ENCODE results near the gene ADGRL3.

ADGRL3 gene

GRCh38 chr4:61200187-61200915 is at the start of gene ADGRL3:
Gene ADGRL3, plus strand, starts transcription at chr4:61200326.
- TF ChIP-seq EZH2phosphoT487 (IDR thresholded peaks at IDR 0.05; ENCODE audit: low read depth): no peak
- TF ChIP-seq CTCF (IDR thresholded peaks at IDR 0.05; ENCODE audit: low read depth, low read length): no peak
- Histone ChIP-seq H3K9ac (ENCODE audit: low read length) (no peak within 1 kb of the TSS), H3K4me3 (ENCODE audit: low read length) (no peak within 1 kb of the TSS), H3K27me3 (ENCODE audit: low read depth, low read length) (no peaks in the 10 kb centered on the region), H4K20me1 (ENCODE audit: insufficient read depth, low read length) (no peaks in the 10 kb centered on the region), H3K36me3 (replicated peaks; ENCODE audit: low read depth, low read length) (no peaks in the 10 kb centered on the region), H3K27ac (ENCODE audit: low read length) (no peak within 1 kb of the TSS), H3K4me2 (ENCODE audit: low read length) (no peak within 1 kb of the TSS), H3K79me2 (ENCODE audit: low read length) (no peaks in the 10 kb centered on the region), H2AFZ (ENCODE audit: low read depth, low read length) (no peak within 1 kb of the TSS), H3K4me1 (ENCODE audit: low read length) (no peaks in the 10 kb centered on the region), H3K9me3 (ENCODE audit: insufficient read depth, low read length) (peaks cover 3% of the 10 kb centered on the region; the same call in 1 of the 2 replicates)

GRCh38 chr4:61152433-61152832 is 47.7 kb upstream of the ADGRL3 start:
- no peaks in the 10 kb centered on the region for H3K79me2 ChIP-seq (ENCODE audit: low read length)
- no peak overlapping the region for H3K27ac ChIP-seq (ENCODE audit: low read length)

GRCh38 chr4:61160478-61160877 is 39.6 kb upstream of the ADGRL3 start:
- Histone ChIP-seq H3K9me3 (ENCODE audit: insufficient read depth, low read length) (no peaks in the 10 kb centered on the region), H3K79me2 (ENCODE audit: low read length) (no peaks in the 10 kb centered on the region), H3K27ac (ENCODE audit: low read length) (no peak overlapping the region), H3K9ac (ENCODE audit: low read length) (no peak overlapping the region), H2AFZ (ENCODE audit: low read depth, low read length) (no peak overlapping the region), H3K27me3 (ENCODE audit: low read depth, low read length) (no peaks in the 10 kb centered on the region), H3K4me2 (ENCODE audit: low read length) (no peak overlapping the region), H3K4me1 (ENCODE audit: low read length) (no peaks in the 10 kb centered on the region), H3K4me3 (ENCODE audit: low read length) (no peak overlapping the region), H4K20me1 (ENCODE audit: insufficient read depth, low read length) (no peaks in the 10 kb centered on the region), H3K36me3 (replicated peaks; ENCODE audit: low read depth, low read length) (no peaks in the 10 kb centered on the region)
- TF ChIP-seq EZH2phosphoT487 (IDR thresholded peaks at IDR 0.05; ENCODE audit: low read depth) (no peak), CTCF (IDR thresholded peaks at IDR 0.05; ENCODE audit: low read depth, low read length) (no peak)

More at GRCh38 chr4:61152433-61152832, 47.7 kb upstream of the ADGRL3 start:
- H3K27me3 ChIP-seq (ENCODE audit: low read depth, low read length): no peaks in the 10 kb centered on the region
- no peak overlapping the region for H2AFZ ChIP-seq (ENCODE audit: low read depth, low read length)
- H3K9ac ChIP-seq (ENCODE audit: low read length): no peak overlapping the region
- no peaks in the 10 kb centered on the region for H3K4me1 ChIP-seq (ENCODE audit: low read length)
- H3K9me3 ChIP-seq (ENCODE audit: insufficient read depth, low read length): no peaks in the 10 kb centered on the region
- no peaks in the 10 kb centered on the region for H3K36me3 ChIP-seq (replicated peaks; ENCODE audit: low read depth, low read length)
- no peak overlapping the region for H3K4me3 ChIP-seq (ENCODE audit: low read length)
- TF ChIP-seq CTCF (IDR thresholded peaks at IDR 0.05; ENCODE audit: low read depth, low read length) (no peak), EZH2phosphoT487 (IDR thresholded peaks at IDR 0.05; ENCODE audit: low read depth) (no peak)
- H4K20me1 ChIP-seq (ENCODE audit: insufficient read depth, low read length): no peaks in the 10 kb centered on the region
- no peak overlapping the region for H3K4me2 ChIP-seq (ENCODE audit: low read length)

- TF ChIP-seq EZH2phosphoT487 (IDR thresholded peaks at IDR 0.05; ENCODE audit: low read depth) (no peak), CTCF (IDR thresholded peaks at IDR 0.05; ENCODE audit: low read depth, low read length) (no peak)
- H3K4me3 ChIP-seq (ENCODE audit: low read length): no peak overlapping the region
- H3K9ac ChIP-seq (ENCODE audit: low read length): no peak overlapping the region
- no peaks in the 10 kb centered on the region for H3K27me3 ChIP-seq (ENCODE audit: low read depth, low read length)
- H3K27ac ChIP-seq (ENCODE audit: low read length): no peak overlapping the region
- H3K4me1 ChIP-seq (ENCODE audit: low read length): no peaks in the 10 kb centered on the region
- H3K36me3 ChIP-seq (replicated peaks; ENCODE audit: low read depth, low read length): no peaks in the 10 kb centered on the region
- H4K20me1 ChIP-seq (ENCODE audit: insufficient read depth, low read length): no peaks in the 10 kb centered on the region
- H2AFZ ChIP-seq (ENCODE audit: low read depth, low read length): no peak overlapping the region
- no peaks in the 10 kb centered on the region for H3K9me3 ChIP-seq (ENCODE audit: insufficient read depth, low read length)
- no peak overlapping the region for H3K4me2 ChIP-seq (ENCODE audit: low read length)
- no peaks in the 10 kb centered on the region for H3K79me2 ChIP-seq (ENCODE audit: low read length)
Measured at GRCh38 chr4:61162116-61162515, 38.0 kb upstream of the ADGRL3 start.

Measured in OCI-LY3 (cell line).